Stomach smooth muscle (tissue), 2 donors: ENCODE data around the gene NIPSNAP2.

Experiments
- H3K27ac ChIP-seq: one replicate; pipeline ENCODE4 v1.7.0; 2013; ENCODE audit warnings: mild to moderate bottlenecking, low read length, inconsistent platforms
- H3K27me3 ChIP-seq, 2 donors: one replicate each; pipeline ENCODE4 v1.7.0; 2013; ENCODE audit warnings: low read length in 2 of 2; ENCODE audit not compliant: insufficient read depth in 2 of 2, control insufficient read depth in 1 of 2
- H3K36me3 ChIP-seq, 2 donors: one replicate each; pipeline ENCODE4 v1.7.0; 2013; ENCODE audit warnings: low read length in 2 of 2; ENCODE audit not compliant: control insufficient read depth in 2 of 2, insufficient read depth in 2 of 2
- H3K4me1 ChIP-seq: one replicate; pipeline ENCODE4 v1.7.0; 2013; ENCODE audit warnings: low read length; ENCODE audit not compliant: control insufficient read depth, insufficient read depth
- H3K4me3 ChIP-seq, 2 donors: one replicate each; pipeline ENCODE4 v1.7.0; 2013; ENCODE audit warnings: low read length in 2 of 2
- H3K9ac ChIP-seq, 2 donors: one replicate each; pipeline ENCODE4 v1.7.0; 2013; ENCODE audit warnings: low read length in 2 of 2, mild to moderate bottlenecking in 1 of 2
- H3K9me3 ChIP-seq, 2 donors: one replicate each; pipeline ENCODE4 v1.7.0; 2013; ENCODE audit warnings: low read length in 2 of 2; ENCODE audit not compliant: control insufficient read depth in 2 of 2
- donor health status: healthy.
- donor health status: Pancreatic carcinoma.

NIPSNAP2 gene

GRCh38 chr7:55957190-55957589 lies 7.2 kb upstream of the NIPSNAP2 start:
- peaks cover 4 to 10% of the 10 kb centered on the region in 2 donors for H3K36me3 ChIP-seq
- peaks cover 4% of the 10 kb centered on the region for H3K4me1 ChIP-seq
- H3K9ac ChIP-seq, result no peak overlapping the region
- no peaks in the 10 kb centered on the region for H3K27me3 ChIP-seq
- no peak overlapping the region for H3K27ac ChIP-seq
- no peak overlapping the region for H3K4me3 ChIP-seq
- H3K9me3 ChIP-seq, result no peaks in the 10 kb centered on the region

GRCh38 chr7:55962014-55962413 lies 2.4 kb upstream of the NIPSNAP2 start:
- H3K9ac ChIP-seq, result no peak overlapping the region
- no peaks in the 10 kb centered on the region for H3K9me3 ChIP-seq
- peaks cover 19% of the 10 kb centered on the region for H3K4me1 ChIP-seq
- H3K36me3 ChIP-seq, result peaks cover 0 to 2% of the 10 kb centered on the region in 2 donors
- H3K27me3 ChIP-seq, result no peaks in the 10 kb centered on the region
- no peak overlapping the region for H3K27ac ChIP-seq
- no peak overlapping the region for H3K4me3 ChIP-seq

GRCh38 chr7:55963584-55964168 lies 709 bp upstream of the NIPSNAP2 start:
- H3K36me3 ChIP-seq, result peaks cover 0 to 2% of the 10 kb centered on the region in 2 donors
- H3K27ac ChIP-seq, result peak overlapping the region; percentile 78
- peak overlapping the region; percentile 53 to 84 for H3K4me3 ChIP-seq
- H3K4me1 ChIP-seq, result peaks cover 19% of the 10 kb centered on the region
- peak overlapping the region; percentile 50 to 84 for H3K9ac ChIP-seq
- no peaks in the 10 kb centered on the region for H3K27me3 ChIP-seq
- no peaks in the 10 kb centered on the region for H3K9me3 ChIP-seq

GRCh38 chr7:55965100-55965470 lies 700 bp downstream of the NIPSNAP2 start:
- Histone ChIP-seq H3K27me3 (no peaks in the 10 kb centered on the region), H3K4me1 (peaks cover 19% of the 10 kb centered on the region), H3K27ac (peak overlapping the region; percentile 84), H3K36me3 (peaks cover 0 to 5% of the 10 kb centered on the region in 2 donors), H3K9me3 (no peaks in the 10 kb centered on the region), H3K9ac (peak overlapping the region; percentile 74 to 82), H3K4me3 (peak overlapping the region; percentile 44 to 84)

GRCh38 chr7:55965805-55966421 lies 1.5 kb downstream of the NIPSNAP2 start:
- Histone ChIP-seq H3K27me3 (no peaks in the 10 kb centered on the region), H3K27ac (no peak overlapping the region), H3K4me3 (peak overlapping the region in 1 of 2 donors; percentile 84), H3K4me1 (peaks cover 22% of the 10 kb centered on the region), H3K36me3 (peaks cover 0 to 8% of the 10 kb centered on the region in 2 donors), H3K9ac (no peak overlapping the region), H3K9me3 (no peaks in the 10 kb centered on the region)

- Histone ChIP-seq H3K4me3 (no peak overlapping the region), H3K9ac (no peak overlapping the region), H3K27me3 (no peaks in the 10 kb centered on the region), H3K27ac (no peak overlapping the region), H3K9me3 (no peaks in the 10 kb centered on the region), H3K4me1 (peaks cover 22% of the 10 kb centered on the region), H3K36me3 (peaks cover 0 to 8% of the 10 kb centered on the region in 2 donors)
Measured at GRCh38 chr7:55966851-55967250, 2.5 kb downstream of the NIPSNAP2 start.

GRCh38 chr7:55969391-55969790 lies 5.0 kb downstream of the NIPSNAP2 start:
- H3K27me3 ChIP-seq, result no peaks in the 10 kb centered on the region
- H3K27ac ChIP-seq, result no peak overlapping the region
- peaks cover 0 to 8% of the 10 kb centered on the region in 2 donors for H3K36me3 ChIP-seq
- H3K9ac ChIP-seq, result no peak overlapping the region
- H3K4me3 ChIP-seq, result no peak overlapping the region
- H3K4me1 ChIP-seq, result peaks cover 15% of the 10 kb centered on the region
- H3K9me3 ChIP-seq, result no peaks in the 10 kb centered on the region

- Histone ChIP-seq H3K4me1 (peaks cover 13% of the 10 kb centered on the region), H3K9ac (no peak overlapping the region), H3K4me3 (no peak overlapping the region), H3K36me3 (peaks cover 0 to 8% of the 10 kb centered on the region in 2 donors), H3K27me3 (no peaks in the 10 kb centered on the region), H3K27ac (no peak overlapping the region), H3K9me3 (no peaks in the 10 kb centered on the region)
Measured at GRCh38 chr7:55970561-55970960, 6.2 kb downstream of the NIPSNAP2 start.

GRCh38 chr7:55970978-55971377 lies 6.6 kb downstream of the NIPSNAP2 start:
- H3K9me3 ChIP-seq, result no peaks in the 10 kb centered on the region
- no peak overlapping the region for H3K27ac ChIP-seq
- no peak overlapping the region for H3K9ac ChIP-seq
- H3K27me3 ChIP-seq, result no peaks in the 10 kb centered on the region
- H3K36me3 ChIP-seq, result peaks cover 0 to 8% of the 10 kb centered on the region in 2 donors
- peaks cover 9% of the 10 kb centered on the region for H3K4me1 ChIP-seq
- H3K4me3 ChIP-seq, result no peak overlapping the region

- Histone ChIP-seq H3K9ac (no peak overlapping the region), H3K4me3 (no peak overlapping the region), H3K27me3 (no peaks in the 10 kb centered on the region), H3K27ac (no peak overlapping the region), H3K9me3 (no peaks in the 10 kb centered on the region), H3K4me1 (peaks cover 8% of the 10 kb centered on the region), H3K36me3 (peaks cover 6 to 11% of the 10 kb centered on the region in 2 donors)
Measured at GRCh38 chr7:55973747-55974250, 9.4 kb downstream of the NIPSNAP2 start.
